ENCODE data around the gene HPGDS. TPM values are rescaled to one million over a fixed set of nuclear protein-coding genes. Genes with fewer than 3 reads are reported as not detected.

The HPGDS gene
- total and polyA plus RNA-seq, 4 donors = 0.08 to 4.9 (median 0.18) TPM

GRCh38 chr4:94262163-94263016, 80.2 kb downstream of the HPGDS start (continued):
- TF ChIP-seq EGR1 (IDR thresholded peaks at IDR 0.05; ENCODE audit: low read depth in 2 of 2) = no peak
- TF ChIP-seq RXRA (IDR thresholded peaks at IDR 0.05) = no peak
- no peak for TF ChIP-seq FOXA1 (IDR thresholded peaks at IDR 0.05)
- no peak for TF ChIP-seq HNF4A (conservative IDR thresholded peaks at IDR 0.05)
- TF ChIP-seq NR2F2 (IDR thresholded peaks at IDR 0.05) = no peak

DNA sequence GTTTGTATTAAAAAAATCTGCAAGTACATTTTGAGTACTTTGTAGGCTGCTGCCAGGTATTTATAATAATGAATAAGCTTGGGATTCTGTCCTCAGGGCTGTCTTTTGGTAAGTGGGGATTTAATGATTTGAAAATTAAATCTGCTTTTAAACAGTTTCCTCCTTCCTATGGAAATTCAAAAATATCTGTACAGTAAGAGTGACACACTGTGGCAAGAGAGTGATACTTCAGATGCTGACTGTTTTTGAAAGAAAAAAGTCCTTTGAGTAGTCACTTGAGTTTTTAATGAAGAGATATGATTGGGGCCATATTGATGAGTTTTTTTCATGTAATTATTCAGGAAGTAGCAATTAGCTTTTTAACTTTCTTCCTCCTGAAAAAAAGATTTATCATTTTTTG, 85.8 kb downstream of the HPGDS start:
- Histone ChIP-seq H3K9me3 (ENCODE audit: control insufficient read depth in 4 of 4, low read length in 3 of 4) (no peaks in the 10 kb centered on the region), H3K9ac (ENCODE audit: low read depth in 1 of 2, low read length in 2 of 2) (no peak overlapping the region), H3K36me3 (ENCODE audit: control insufficient read depth in 4 of 4, insufficient read depth in 3 of 4, low read depth in 1 of 4, low read length in 3 of 4) (peaks cover 0 to 14% (median 9%) of the 10 kb centered on the region in 4 donors), H3K27ac (ENCODE audit: low read depth in 1 of 2, low read length in 2 of 2) (no peak overlapping the region), H3K27me3 (ENCODE audit: control insufficient read depth in 4 of 4, insufficient read depth in 4 of 4, low read length in 3 of 4) (no peaks in the 10 kb centered on the region), H3K4me3 (ENCODE audit: low read depth in 1 of 3, low read length in 3 of 3) (no peak overlapping the region), H3K4me1 (ENCODE audit: control insufficient read depth in 4 of 4, insufficient read depth in 4 of 4, low read length in 3 of 4) (no peaks in the 10 kb centered on the region)
- TF ChIP-seq, protein P1, sequence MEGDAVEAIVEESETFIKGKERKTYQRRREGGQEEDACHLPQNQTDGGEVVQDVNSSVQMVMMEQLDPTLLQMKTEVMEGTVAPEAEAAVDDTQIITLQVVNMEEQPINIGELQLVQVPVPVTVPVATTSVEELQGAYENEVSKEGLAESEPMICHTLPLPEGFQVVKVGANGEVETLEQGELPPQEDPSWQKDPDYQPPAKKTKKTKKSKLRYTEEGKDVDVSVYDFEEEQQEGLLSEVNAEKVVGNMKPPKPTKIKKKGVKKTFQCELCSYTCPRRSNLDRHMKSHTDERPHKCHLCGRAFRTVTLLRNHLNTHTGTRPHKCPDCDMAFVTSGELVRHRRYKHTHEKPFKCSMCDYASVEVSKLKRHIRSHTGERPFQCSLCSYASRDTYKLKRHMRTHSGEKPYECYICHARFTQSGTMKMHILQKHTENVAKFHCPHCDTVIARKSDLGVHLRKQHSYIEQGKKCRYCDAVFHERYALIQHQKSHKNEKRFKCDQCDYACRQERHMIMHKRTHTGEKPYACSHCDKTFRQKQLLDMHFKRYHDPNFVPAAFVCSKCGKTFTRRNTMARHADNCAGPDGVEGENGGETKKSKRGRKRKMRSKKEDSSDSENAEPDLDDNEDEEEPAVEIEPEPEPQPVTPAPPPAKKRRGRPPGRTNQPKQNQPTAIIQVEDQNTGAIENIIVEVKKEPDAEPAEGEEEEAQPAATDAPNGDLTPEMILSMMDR (IDR thresholded peaks at IDR 0.05; ENCODE audit: low read depth, low read length, missing input control) = peak; percentile 13
- no peak for TF ChIP-seq NR2F2 (IDR thresholded peaks at IDR 0.05)
- no peak for TF ChIP-seq RXRA (IDR thresholded peaks at IDR 0.05)
- TF ChIP-seq RAD21 (IDR thresholded peaks at IDR 0.05) = peak; percentile 18 to 38
- no peak for TF ChIP-seq FOXA2 (IDR thresholded peaks at IDR 0.05)
- no peak for TF ChIP-seq SP1 (IDR thresholded peaks at IDR 0.05)
- DNase-seq (ENCODE audit: low spot score) = no peak

DNA sequence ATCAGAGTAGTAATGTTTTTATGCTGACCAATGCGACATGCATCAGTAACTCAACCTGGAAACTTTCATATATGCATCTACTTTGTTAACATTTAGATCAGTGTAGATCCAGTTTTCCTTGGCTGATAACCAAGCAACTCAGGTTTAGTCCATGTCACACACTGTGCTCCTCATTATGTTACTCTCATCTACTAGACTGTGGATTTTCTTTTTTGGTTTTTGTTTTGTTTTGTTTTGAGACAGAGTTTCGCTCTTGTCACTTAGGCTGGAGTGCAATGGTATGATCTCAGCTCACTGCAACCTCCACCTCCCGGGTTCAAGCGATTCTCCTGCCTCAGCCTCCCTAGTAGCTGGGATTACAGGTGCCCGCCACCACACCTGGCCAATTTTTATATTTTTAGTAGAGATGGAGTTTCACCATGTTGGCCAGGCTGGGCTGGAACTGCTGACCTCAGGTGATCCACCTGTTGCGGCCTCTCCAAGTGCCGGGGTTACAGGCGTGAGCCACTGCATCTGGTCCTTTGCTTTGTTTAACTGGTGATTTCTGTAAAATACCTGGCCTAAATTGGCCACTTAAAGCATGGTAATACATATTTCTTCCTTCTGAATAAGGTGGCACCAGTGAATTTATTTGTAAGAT, 86.4 kb downstream of the HPGDS start:
- DNase-seq (ENCODE audit: low spot score) = no peak
- TF ChIP-seq FOXA2 (IDR thresholded peaks at IDR 0.05) (no peak), GABPA (IDR thresholded peaks at IDR 0.05 in 1 of 2, conservative IDR thresholded peaks at IDR 0.05 in 1 of 2) (no peak), EGR1 (IDR thresholded peaks at IDR 0.05; ENCODE audit: low read depth in 2 of 2) (no peak), TAF1 (conservative IDR thresholded peaks at IDR 0.05) (no peak), ZBTB33 (IDR thresholded peaks at IDR 0.05) (no peak), YY1 (IDR thresholded peaks at IDR 0.05) (no peak)
- TF ChIP-seq, protein P2, sequence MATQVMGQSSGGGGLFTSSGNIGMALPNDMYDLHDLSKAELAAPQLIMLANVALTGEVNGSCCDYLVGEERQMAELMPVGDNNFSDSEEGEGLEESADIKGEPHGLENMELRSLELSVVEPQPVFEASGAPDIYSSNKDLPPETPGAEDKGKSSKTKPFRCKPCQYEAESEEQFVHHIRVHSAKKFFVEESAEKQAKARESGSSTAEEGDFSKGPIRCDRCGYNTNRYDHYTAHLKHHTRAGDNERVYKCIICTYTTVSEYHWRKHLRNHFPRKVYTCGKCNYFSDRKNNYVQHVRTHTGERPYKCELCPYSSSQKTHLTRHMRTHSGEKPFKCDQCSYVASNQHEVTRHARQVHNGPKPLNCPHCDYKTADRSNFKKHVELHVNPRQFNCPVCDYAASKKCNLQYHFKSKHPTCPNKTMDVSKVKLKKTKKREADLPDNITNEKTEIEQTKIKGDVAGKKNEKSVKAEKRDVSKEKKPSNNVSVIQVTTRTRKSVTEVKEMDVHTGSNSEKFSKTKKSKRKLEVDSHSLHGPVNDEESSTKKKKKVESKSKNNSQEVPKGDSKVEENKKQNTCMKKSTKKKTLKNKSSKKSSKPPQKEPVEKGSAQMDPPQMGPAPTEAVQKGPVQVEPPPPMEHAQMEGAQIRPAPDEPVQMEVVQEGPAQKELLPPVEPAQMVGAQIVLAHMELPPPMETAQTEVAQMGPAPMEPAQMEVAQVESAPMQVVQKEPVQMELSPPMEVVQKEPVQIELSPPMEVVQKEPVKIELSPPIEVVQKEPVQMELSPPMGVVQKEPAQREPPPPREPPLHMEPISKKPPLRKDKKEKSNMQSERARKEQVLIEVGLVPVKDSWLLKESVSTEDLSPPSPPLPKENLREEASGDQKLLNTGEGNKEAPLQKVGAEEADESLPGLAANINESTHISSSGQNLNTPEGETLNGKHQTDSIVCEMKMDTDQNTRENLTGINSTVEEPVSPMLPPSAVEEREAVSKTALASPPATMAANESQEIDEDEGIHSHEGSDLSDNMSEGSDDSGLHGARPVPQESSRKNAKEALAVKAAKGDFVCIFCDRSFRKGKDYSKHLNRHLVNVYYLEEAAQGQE (IDR thresholded peaks at IDR 0.05) = no peak
- Histone ChIP-seq H3K27me3 (ENCODE audit: control insufficient read depth in 4 of 4, insufficient read depth in 4 of 4, low read length in 3 of 4) (no peaks in the 10 kb centered on the region), H3K9me3 (ENCODE audit: control insufficient read depth in 4 of 4, low read length in 3 of 4) (no peaks in the 10 kb centered on the region), H3K27ac (ENCODE audit: low read depth in 1 of 2, low read length in 2 of 2) (no peak overlapping the region), H3K36me3 (ENCODE audit: control insufficient read depth in 4 of 4, insufficient read depth in 3 of 4, low read depth in 1 of 4, low read length in 3 of 4) (peaks cover 0 to 14% (median 10%) of the 10 kb centered on the region in 4 donors), H3K9ac (ENCODE audit: low read depth in 1 of 2, low read length in 2 of 2) (no peak overlapping the region), H3K4me3 (ENCODE audit: low read depth in 1 of 3, low read length in 3 of 3) (no peak overlapping the region), H3K4me1 (ENCODE audit: control insufficient read depth in 4 of 4, insufficient read depth in 4 of 4, low read length in 3 of 4) (no peaks in the 10 kb centered on the region)
- 91% methylated on average over 8 of the region's 8 CpGs for WGBS

Data from liver (tissue), 9 donors.